ENCODE data around the gene BACE2.

- TF ChIP-seq, protein P1, sequence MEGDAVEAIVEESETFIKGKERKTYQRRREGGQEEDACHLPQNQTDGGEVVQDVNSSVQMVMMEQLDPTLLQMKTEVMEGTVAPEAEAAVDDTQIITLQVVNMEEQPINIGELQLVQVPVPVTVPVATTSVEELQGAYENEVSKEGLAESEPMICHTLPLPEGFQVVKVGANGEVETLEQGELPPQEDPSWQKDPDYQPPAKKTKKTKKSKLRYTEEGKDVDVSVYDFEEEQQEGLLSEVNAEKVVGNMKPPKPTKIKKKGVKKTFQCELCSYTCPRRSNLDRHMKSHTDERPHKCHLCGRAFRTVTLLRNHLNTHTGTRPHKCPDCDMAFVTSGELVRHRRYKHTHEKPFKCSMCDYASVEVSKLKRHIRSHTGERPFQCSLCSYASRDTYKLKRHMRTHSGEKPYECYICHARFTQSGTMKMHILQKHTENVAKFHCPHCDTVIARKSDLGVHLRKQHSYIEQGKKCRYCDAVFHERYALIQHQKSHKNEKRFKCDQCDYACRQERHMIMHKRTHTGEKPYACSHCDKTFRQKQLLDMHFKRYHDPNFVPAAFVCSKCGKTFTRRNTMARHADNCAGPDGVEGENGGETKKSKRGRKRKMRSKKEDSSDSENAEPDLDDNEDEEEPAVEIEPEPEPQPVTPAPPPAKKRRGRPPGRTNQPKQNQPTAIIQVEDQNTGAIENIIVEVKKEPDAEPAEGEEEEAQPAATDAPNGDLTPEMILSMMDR (IDR thresholded peaks at IDR 0.05; ENCODE audit: insufficient read depth, low read length, poor library complexity, severe bottlenecking), result no peak
- no peak for TF ChIP-seq EZH2phosphoT487 (conservative IDR thresholded peaks at IDR 0.05; ENCODE audit: low read length)
These were observed 42.6 kb downstream of the BACE2 start for GRCh38 chr21:41210426-41211059.
